GM19351 (cell line): Measurements from ENCODE around the gene PDCD1.
A peak's percentile ranks its signal among the peaks of the same experiment; 100 is the strongest.

ENCODE experiments used
- ATAC-seq: cut with Tn5 transposase; IDR thresholded peaks from one replicate; pipeline ENCODE4 v1.9.1; 2021; ENCODE audit warnings: mild to moderate bottlenecking, moderate library complexity; ENCODE audit not compliant: unreplicated experiment

The PDCD1 gene

DNA sequence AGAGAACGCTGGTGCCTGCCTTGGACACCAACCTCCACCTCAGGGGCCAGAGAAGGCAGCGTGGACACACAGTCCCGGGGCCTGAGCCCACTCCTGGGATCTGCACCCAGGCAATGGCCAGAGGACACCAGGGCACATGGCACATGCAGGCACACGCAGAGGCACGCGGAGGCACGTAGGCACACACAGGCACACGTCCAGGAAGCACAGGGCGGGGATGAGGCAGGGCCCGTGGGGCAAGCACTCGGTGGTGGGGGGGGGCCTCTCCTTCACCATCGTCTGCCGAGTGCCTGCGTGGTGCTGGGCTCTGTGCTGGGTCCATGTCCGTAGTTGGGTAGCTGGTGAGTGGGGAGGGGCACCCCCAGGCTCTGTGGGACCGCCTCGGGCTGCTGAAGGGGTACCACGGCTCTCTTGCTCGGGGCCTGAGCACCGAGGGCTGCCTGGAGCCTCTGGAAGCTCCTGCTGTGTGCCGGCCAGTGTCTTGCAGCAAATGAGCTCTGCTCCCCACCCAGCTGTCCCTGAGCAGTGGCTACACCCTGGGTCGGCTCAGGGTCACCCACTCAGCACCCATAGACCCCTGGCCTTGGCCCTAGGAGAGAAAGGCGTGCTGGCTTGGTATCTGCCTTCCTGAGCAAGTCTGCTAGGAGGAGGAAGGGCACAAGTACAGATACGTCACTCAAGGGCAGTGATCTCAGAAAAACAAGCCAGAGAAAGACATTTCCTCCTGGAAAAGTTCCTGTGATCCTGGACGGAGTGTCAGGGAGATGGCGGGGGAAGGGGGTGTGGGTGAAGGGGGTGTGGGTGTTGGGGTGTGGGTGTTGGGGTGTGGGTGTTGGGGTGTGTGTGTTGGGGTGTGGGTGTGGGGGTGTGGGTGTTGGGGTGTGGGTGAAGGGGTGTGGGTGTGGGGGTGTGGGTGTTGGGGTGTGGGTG lies 37.3 kb upstream of the PDCD1 start:
- no peak for ATAC-seq

DNA sequence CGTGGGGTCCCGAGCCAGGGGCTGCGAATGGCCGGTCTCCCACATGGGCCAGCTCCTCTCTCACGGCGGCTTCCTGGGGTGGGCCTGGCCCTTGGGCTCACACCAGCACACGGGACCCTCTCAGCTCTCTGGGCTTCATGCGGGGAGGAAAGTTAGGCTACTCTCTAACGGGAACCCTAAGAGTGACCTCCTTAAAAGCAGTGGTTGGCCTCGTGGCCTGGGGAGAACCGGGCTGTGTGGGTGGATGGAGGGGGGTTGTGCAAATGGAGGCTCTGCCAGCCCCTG lies 36.7 kb upstream of the PDCD1 start:
- ATAC-seq, result no peak

DNA sequence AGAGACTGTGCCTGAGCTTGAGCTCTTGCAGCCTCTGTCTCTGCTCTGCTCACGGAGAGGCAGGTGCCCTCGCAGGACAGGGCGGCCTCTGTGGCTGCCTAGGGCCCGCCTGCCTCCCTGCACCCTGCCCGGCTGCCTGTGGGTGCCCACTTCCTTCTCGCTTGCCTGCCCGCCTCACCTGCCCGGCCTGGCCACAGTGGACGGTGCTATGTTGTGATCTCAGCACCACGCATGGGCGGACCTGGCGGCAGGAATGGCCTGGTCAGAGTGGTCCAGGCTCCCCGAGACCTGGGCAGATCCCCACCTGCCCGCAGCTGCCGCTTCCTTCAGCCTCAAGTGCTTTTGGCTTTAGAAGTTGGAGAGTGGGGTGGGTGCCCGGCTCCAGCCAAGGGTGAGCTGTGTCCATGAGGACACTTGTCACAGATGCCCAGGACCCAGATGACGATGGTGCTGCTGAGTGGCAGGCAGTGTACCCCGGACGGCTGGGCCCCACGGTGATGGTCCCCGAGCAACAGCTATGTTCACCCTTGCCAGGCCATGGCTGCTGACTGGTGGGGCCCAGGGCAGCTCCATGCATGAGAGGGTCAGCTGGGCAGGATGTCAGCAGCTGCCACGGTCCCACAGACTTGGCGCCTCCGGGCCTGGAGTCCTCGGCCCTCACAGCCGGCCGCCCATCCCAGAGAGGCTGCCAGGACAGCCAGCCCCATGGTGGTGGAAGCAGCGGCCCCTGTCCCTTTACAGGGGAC lies 36.2 kb upstream of the PDCD1 start:
- ATAC-seq, result no peak

DNA sequence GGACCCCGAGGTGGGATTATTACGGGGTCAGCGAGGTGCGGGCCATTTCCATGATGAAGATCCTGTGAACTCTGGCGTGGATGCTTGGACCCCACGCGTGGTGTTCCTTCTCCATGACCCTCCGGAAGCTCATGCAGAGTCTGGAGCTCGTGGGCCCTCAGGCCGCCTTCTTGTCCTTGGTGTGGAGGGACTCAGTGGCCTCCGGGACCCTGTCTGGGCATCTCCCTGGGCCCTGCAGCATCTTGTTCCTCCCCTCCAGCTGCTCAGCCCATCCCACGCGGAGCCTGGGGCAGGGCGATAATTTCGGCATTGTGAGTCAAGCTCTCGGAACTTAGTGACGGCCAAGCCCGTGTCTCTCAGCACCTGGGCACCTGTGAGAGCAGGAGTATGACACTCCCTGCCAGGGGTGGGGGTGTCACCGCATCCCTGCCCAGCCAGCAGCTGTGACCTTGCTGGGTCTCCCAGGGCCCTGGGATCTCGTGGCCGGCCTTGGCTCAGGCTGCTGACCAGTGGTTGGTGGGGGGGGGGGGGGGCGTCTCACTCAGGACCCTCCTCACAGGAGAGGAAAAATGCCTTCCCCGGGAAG lies 35.5 kb upstream of the PDCD1 start:
- no peak for ATAC-seq

DNA sequence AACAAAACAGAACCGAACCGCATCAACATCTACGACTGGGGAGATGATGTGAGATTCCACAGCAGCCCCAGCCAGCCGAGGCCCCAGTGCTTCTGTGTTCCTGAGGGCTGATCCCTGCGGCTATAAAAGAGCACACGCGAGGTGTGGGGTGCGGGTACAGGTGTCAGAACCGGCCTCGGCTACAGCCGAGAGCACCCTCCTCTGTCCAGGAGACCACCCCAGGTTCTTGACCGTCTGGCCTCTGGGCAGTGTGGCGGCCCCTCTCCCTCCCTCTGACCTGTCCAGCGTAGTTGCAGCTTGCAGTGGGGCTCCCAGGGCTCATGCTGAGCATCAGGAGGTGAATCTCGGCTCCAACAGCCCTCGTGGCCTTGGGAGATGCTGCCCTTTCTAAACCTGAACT lies 34.6 kb upstream of the PDCD1 start:
- no peak for ATAC-seq

DNA sequence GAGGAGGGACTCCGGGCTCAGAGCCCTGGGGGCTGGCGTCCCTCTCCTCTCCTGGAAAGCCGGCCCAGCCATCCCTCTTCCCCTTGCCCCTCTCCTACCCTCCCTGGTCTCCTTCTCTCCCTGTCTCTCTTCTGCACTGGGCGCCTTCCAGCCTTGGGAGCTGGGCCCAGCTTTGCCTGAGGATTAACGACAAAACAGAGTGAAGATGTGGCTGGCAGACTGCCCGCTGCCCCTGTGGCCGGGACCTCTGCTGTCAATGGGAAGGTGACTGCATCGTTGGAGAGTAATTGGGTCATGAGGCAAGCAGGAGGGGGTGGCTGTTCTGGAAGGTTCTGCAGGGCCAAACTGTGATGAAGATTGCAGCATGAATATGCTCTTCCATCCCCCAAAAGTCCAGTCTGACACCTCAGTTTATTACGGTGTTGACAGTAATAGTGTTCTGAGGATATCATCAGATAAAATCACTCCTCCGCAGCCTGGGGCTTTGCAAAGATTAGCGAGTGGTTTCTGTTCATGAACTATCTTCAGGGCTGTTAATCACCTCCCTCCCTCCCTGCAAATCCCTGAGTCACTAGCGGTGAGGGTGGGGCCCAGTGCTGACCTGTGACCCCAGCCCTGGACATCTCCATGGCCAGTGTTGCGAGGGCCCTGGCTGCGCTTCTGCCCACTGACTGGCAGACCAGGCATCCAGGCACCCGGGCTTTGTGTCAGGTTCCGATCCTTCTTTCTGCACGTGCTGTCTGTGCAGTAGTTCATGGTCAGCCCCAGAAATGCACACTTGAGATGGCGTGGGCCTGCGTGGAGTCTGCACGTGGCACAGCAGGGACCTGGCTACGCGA lies 33.8 kb upstream of the PDCD1 start:
- ATAC-seq, result no peak

DNA sequence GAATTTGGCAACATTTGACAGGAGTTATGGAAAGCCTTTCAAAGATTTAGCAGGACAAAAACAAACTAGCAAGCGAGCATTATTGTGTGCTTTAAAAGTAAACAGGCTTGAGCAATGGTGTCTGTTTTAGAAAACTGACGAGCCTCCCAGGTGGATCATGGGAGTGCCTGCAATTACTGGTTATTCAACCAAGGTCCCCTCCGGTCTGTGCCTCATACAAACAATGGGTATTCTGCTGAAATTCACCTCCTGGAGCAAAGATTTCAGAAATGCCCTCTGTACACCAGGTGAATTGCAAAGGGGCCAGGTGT lies 33.2 kb upstream of the PDCD1 start:
- no peak for ATAC-seq

DNA sequence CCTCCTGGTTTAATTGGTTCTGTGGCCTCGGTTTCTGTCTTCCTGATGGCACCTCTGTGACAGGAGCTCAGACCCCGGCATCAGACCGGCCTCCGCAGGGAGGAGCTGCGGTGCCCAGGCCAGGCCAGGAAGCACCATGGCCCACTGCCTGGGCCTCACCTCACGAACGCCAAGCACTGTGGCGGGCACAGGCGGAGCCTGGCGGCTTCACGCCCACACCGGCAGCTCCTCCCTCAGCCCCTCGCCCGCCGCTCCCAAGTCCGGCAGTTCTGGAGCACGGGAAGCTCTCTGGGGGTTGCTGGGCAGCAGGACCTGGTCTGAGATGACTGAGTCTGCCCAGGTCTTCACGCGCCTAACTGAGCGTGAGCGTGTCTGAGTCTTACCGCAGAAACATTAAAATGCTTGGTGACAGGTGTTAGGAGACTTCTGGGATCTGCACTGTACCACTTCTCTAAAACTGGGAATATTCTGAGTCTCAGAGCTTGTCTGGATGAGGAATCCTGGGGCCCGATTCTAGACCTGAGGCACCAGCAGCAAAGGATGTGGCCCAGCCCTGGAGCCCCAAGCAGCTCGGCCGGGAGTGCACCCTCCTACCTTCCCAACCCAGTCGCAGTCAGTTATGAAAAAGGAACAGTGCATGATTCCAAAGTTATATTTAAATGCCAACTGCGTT lies 32.8 kb upstream of the PDCD1 start:
- no peak for ATAC-seq

DNA sequence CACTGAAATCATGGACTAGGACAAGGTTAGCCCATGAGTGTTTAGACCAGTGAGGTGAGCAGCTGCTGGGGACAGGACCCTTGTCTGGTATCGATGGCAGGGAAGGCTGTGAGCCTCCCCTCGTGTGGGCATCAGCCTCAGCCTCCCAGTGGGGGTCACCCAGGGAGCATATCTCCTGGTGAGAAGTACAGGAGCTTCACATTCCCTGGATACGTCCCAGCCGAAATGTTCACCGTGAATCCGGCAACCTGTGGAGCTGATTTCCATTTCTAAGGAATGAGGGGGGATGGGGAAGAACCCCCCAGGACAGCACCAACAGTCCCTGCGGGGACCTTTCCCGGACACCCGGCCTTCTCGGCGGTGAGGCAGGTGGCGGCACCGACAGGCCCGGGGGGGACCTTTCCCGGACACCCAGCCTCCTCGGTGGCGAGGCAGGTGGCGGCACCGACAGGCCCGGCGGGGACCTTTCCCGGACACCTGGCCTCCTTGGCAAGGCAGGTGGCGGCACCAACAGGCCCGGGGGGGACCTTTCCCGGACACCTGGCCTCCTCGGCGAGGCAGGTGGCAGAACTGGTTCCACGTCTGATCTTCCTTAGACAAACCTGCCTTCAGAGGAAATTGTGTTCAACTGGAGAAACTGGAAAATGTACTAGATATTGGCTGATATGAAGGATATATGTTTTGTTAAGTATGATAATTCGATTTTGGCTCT lies 32.0 kb upstream of the PDCD1 start:
- no peak for ATAC-seq

DNA sequence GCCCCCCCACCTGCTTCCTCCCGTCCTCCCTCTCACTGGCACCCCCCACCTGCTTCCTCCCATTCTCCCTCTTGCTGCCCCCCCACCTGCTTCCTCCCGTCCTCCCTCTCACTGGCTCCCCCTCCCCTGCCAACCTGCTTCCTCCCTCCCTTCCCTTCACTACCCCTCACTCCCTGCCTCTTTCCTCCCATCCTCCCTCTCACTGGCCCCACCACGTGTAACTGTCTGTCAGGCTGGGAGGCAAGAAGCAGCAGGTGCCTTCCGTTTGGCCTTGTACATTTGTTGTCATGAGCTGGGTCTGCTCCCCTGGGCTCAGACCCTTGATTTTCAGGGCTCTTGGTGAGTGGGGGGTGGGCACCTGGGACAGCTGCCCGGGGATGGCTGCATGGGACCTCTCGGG lies 29.9 kb upstream of the PDCD1 start:
- ATAC-seq, result no peak

DNA sequence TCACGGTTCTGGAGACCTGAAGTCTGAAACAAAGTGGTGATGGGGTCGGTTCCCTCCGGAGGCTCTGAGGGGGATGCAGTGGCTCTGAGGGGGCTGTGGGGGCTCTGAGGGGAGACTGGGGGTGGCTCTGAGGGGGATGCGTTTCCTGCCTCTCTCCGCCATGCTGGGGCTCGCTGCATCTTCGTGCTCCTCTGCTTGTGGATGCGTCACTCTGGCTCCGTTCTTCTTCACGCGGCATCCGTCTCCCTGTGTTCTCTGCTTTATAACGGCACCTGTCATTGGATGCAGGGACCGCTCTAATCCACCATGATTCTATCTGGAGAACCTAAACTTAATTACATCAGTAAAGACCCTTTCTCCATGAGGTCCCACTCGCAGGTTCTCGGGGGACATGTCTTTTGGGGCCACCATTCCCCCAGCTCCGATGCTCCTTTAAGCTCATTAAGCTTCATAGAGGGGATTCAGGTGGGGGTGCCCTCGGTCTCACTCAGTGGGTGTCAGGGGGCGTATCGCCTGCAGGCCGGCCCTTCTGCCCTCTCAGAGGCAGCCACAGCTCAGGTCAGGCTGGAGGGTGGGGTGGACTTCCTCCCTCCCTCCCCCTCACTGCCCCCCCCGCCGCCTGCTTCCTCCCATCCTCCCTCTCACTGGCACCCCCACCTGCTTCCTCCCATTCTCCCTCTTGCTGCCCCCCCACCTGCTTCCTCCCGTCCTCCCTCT lies 29.3 kb upstream of the PDCD1 start:
- no peak for ATAC-seq

DNA sequence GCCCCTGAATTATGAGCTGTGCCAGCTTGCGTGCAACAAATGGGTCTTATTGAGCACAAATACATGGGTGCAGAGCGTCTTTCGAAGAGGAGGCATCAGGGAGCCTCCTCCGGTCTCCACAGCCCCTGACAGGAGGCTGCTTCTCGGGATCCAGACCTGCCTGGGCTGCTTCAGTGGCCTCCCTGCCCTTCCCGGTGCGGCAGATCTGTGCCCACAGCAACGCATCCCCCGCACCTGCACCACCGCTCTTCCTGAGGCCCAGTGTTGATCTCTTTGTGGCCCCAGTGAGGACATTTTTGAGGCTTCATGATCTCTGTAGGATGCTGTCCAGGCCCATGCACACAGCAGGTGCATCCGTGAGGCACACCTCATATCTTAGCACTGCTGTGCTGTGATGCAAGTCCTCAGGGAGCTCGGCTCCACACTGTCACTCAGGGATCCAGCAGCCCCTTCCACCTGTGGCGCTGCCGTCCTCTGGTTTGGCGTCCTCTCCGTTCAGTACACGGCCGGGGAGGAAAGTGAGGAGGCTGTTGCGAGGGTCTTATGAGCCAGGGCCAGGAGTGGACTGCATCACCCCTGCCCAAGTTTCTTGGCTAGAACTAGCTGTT lies 28.2 kb upstream of the PDCD1 start:
- ATAC-seq, result no peak

DNA sequence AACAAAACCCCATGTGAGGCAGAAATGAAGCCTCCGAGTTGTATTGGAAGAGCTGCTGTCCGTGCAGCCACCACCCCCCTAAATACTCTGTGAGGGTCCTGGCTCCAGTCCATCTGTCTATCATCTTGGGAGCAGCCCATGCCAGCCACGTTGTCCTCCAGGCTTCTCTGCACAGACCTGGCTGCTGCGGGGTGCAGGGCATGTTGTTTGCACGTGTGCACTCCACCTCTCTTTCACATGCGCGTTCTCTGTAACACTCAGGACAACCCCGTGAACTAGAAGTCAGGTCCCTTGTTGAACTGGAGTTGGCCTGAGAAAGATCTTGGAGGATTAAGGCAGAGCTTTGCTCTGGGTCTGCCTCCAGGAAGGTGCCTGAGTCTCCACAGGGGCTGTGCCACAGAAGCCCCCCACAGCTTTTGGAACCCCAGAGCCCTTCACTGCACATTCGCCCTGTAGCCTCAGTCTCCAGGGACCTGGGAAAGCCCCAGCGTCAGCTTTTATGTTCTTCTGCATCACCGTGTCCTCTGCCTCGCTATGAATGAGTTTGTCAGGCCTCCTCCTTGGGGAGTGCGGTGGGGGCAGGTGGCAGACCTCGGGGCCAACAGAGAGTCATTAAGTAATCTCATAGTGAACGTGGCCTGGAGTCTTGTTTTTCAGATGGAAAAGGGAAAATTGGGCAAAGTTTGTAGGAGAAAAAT lies 27.4 kb upstream of the PDCD1 start:
- no peak for ATAC-seq

DNA sequence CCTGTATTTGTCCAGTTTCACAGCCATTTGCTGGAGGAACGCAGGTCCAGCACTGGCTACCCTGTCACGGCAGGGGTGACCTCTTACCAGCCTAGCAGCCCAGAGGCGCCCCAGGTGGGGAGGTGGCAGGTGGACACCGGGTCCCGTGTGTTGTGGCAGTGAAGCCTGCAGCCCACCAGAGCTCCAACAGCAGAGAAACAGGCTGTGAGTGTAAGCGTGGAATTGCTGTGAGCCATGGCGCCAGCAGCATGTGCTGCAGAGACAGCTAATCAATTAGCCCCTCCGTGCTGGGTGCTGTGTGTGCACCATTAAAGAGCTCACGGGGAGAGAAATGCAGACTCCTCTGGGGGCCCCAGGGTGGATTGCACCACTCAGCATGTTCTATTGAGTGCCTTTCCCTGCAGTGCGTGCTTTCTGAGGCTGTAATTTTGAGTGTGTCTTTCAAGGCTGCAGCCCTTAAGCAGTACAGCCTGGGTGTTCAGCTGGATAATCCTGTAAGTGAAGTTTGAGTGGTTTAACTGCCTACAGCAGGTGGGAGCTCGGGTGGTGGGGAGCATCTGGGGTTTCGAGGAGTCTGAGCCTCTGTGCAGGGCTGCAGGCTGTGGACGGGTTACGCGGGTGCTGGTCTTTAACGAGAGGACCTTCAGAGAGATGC lies 26.7 kb upstream of the PDCD1 start:
- no peak for ATAC-seq

DNA sequence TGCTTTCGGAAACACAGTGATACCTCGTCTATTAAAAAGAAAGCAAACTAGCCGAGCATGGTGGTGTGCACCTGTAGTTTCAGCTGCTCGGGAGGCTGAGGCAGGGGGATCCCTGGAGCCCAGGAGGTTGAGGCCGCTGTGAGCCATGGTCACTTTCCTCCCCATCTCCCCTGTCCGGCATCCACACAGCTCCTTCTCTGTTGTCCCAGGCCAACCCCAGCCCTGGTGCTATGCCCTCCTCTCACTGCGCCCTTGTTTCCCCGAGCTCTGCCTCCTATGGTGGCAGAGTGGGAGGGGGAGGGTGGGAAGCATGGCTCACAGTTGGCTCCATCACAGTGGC lies 26.2 kb upstream of the PDCD1 start:
- ATAC-seq, result no peak

DNA sequence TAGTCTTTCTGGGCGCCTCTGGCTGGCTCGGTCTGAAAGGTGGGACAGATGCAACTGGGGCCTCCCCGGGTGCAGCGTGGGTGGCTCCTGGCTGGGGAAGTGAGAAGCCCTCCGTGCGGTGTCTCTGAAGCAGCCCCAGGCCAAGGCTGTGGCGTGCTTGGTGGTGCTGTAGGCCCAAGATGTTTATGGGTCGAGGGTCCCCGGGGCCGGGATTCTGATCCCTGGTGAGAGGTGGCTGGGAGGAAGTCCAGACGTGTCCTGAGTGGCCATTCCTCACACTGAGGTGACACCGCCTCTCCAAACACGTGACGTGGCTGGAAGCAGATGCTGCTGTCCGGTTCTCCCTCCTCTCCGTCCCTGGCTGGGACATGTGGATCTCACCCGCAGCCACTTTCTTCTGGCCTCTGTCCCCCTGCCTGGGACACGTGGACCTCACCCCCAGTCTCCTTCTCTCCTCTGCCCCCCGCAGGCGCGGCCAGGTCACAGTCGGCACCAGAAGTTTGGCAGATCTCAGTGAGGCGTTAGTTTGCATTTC lies 23.5 kb upstream of the PDCD1 start:
- ATAC-seq, result peak; percentile 72

DNA sequence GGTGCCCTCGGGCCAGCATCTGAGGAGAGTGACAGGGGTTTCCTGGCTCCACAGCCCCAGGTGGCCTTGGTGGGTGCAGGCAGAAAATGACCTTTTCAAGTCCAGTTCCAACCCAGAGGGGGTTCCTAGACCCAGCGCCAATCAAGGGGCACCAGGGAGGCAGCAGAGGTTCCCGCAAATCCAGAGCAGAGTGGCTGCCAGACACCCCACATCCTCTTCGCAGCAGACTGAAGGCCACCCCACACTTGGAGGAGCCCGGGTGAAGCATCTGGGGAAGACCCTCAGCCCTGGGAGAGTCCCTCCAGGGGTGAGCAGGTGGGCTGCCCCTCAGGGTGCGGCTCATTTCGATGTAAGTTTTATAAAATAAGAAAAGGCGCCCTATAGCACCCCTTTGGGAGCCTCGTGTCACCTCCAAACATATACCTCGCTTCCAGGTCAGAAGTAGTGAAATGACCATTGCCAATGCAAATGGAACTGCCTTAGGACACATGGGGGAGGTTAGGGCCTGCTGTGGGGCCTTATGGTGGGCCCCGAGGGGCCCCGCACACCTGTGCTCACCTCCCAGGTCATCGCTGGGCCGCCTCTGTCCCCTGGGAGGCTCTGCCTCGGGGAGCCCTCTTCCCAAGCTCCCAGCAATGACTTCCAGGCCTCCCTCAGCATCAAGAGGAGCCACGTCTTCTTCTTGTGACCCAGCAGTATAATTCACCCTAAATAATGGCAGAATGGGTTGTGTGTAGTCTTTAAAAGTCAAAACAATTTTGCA lies 21.8 kb upstream of the PDCD1 start:
- no peak for ATAC-seq
